Hematopoietic multipotent progenitor cell treated with erythropoietin and hydrocortisone succinate and interleukin-3 and kit ligand, for 17 days (in vitro differentiated cells): ENCODE results near the gene WARS2.
"Not testable (repeated sequence)": the region's sequence is repeated elsewhere in the genome, so short reads cannot be mapped to it uniquely, and the experiment has no call there.

Experiments used
- DNase-seq: peaks from one replicate; pipeline ENCODE4 v3.0.0-alpha.2; 2015; ENCODE audit warnings: low spot score

The WARS2 gene

GRCh38 chr1:119140177-119141019, at the start of gene WARS2:
Gene WARS2, minus strand, starts transcription at chr1:119140653. Its CDS starts 9 bp downstream, at chr1:119140644.
- peak; percentile 96 for DNase-seq

GRCh38 chr1:119188926-119189325, 48.5 kb upstream of the WARS2 start:
- no peak for DNase-seq

- no peak for DNase-seq
These were observed 47.0 kb upstream of the WARS2 start for GRCh38 chr1:119187416-119187815.

- DNase-seq: no peak
These were observed 46.0 kb upstream of the WARS2 start for GRCh38 chr1:119186471-119186870.

GRCh38 chr1:119184972-119185371, 44.5 kb upstream of the WARS2 start:
- DNase-seq: no peak

- no peak for DNase-seq
These were observed 40.8 kb upstream of the WARS2 start for GRCh38 chr1:119181218-119181617.

GRCh38 chr1:119179051-119179450, 38.6 kb upstream of the WARS2 start:
- DNase-seq: no peak

GRCh38 chr1:119172927-119173326, 32.5 kb upstream of the WARS2 start:
- DNase-seq: not testable (repeated sequence)

- not testable (repeated sequence) for DNase-seq
These were observed 31.0 kb upstream of the WARS2 start for GRCh38 chr1:119171381-119172010.

GRCh38 chr1:119163396-119163795, 22.9 kb upstream of the WARS2 start:
- no peak for DNase-seq

- DNase-seq: no peak
These were observed 20.4 kb upstream of the WARS2 start for GRCh38 chr1:119160866-119161265.

- no peak for DNase-seq
These were observed 20.0 kb upstream of the WARS2 start for GRCh38 chr1:119160409-119160808.

- DNase-seq: no peak
These were observed 19.5 kb upstream of the WARS2 start for GRCh38 chr1:119159966-119160365.

GRCh38 chr1:119159111-119159510, 18.7 kb upstream of the WARS2 start:
- DNase-seq: no peak

- DNase-seq: not testable (repeated sequence)
These were observed 16.3 kb upstream of the WARS2 start for GRCh38 chr1:119156761-119157160.

GRCh38 chr1:119155069-119155468, 14.6 kb upstream of the WARS2 start:
- DNase-seq: not testable (repeated sequence)

GRCh38 chr1:119150150-119150549, 9.7 kb upstream of the WARS2 start:
- no peak for DNase-seq

- DNase-seq: no peak
These were observed 7.2 kb upstream of the WARS2 start for GRCh38 chr1:119147661-119148090.

GRCh38 chr1:119146466-119146865, 6.0 kb upstream of the WARS2 start:
- DNase-seq: no peak

- DNase-seq: no peak
These were observed 4.4 kb upstream of the WARS2 start for GRCh38 chr1:119144813-119145212.

- no peak for DNase-seq
These were observed 3.3 kb upstream of the WARS2 start for GRCh38 chr1:119143706-119144105.

GRCh38 chr1:119141660-119142059, 1.2 kb upstream of the WARS2 start:
- DNase-seq: no peak

GRCh38 chr1:119141020-119141424, 569 bp upstream of the WARS2 start:
- DNase-seq: peak; percentile 65

- DNase-seq: no peak
These were observed 636 bp downstream of the WARS2 start for GRCh38 chr1:119139857-119140176.
